ENCODE data around the gene CHRNE. TPM values are rescaled to one million over a fixed set of nuclear protein-coding genes. Genes with fewer than 3 reads are reported as not detected.

The CHRNE gene
- total RNA-seq, 4 donors from 2014 or later = 0.13 to 1.2 (median 0.63) TPM; not detected in 1

GRCh38 chr17:4944163-4944553 is 41.3 kb upstream of the CHRNE start:
- H3K9me3 ChIP-seq = peaks cover 0 to 2% (median 0%) of the 10 kb centered on the region in 4 donors
- TF ChIP-seq POLR2A (IDR thresholded peaks at IDR 0.05; ENCODE audit: low read depth) = no peak
- TF ChIP-seq EP300 (IDR thresholded peaks at IDR 0.05) = no peak
- no peak for TF ChIP-seq CTCF (IDR thresholded peaks at IDR 0.05)
- TF ChIP-seq POLR2AphosphoS5 (IDR thresholded peaks at IDR 0.05) = no peak
- peak overlapping the region; percentile 94 to 100 (median 98) for H3K27ac ChIP-seq (replicated peaks in 1 of 4)
- no peak for DNase-seq (ENCODE audit: extremely low spot score)
- no peaks in the 10 kb centered on the region for H3K27me3 ChIP-seq
- H3K36me3 ChIP-seq = peaks cover 17 to 57% (median 50%) of the 10 kb centered on the region in 4 donors
- 30% methylated on average over 3 of the region's 3 CpGs for WGBS
- peaks cover 40 to 76% (median 68%) of the 10 kb centered on the region in 4 donors for H3K4me1 ChIP-seq
- intact Hi-C loops (cut with DNase I) = no loop called here
- no peak overlapping the region for H3K4me3 ChIP-seq

GRCh38 chr17:4942760-4943508 is 40.0 kb upstream of the CHRNE start:
- H3K4me1 ChIP-seq = peaks cover 52 to 85% (median 77%) of the 10 kb centered on the region in 4 donors
- TF ChIP-seq CTCF (IDR thresholded peaks at IDR 0.05) (no peak), POLR2AphosphoS5 (IDR thresholded peaks at IDR 0.05) (no peak), EP300 (IDR thresholded peaks at IDR 0.05) (no peak), POLR2A (IDR thresholded peaks at IDR 0.05; ENCODE audit: low read depth) (no peak)

GRCh38 chr17:4941319-4941610 is 38.4 kb upstream of the CHRNE start:
- no peaks in the 10 kb centered on the region for H3K27me3 ChIP-seq
- TF ChIP-seq POLR2AphosphoS5 (IDR thresholded peaks at IDR 0.05) (no peak), POLR2A (IDR thresholded peaks at IDR 0.05; ENCODE audit: low read depth) (no peak), EP300 (IDR thresholded peaks at IDR 0.05) (no peak), CTCF (IDR thresholded peaks at IDR 0.05) (no peak)
- no peaks in the 10 kb centered on the region for H3K9me3 ChIP-seq
- peak overlapping the region; percentile 91 to 97 (median 94) for H3K27ac ChIP-seq (replicated peaks in 1 of 4)
- H3K4me1 ChIP-seq = peaks cover 49 to 82% (median 75%) of the 10 kb centered on the region in 4 donors
- peak overlapping the region; percentile 77 to 87 (median 78) for H3K4me3 ChIP-seq
- WGBS = 63% methylated on average over 4 of the region's 4 CpGs
- intact Hi-C loops (cut with DNase I) = no loop called here
- peaks cover 30 to 68% (median 64%) of the 10 kb centered on the region in 4 donors for H3K36me3 ChIP-seq
- no peak for DNase-seq (ENCODE audit: extremely low spot score)

More at GRCh38 chr17:4942760-4943508, 40.0 kb upstream of the CHRNE start:
- no peaks in the 10 kb centered on the region for H3K9me3 ChIP-seq
- WGBS = 64% methylated on average over 13 of the region's 13 CpGs
- no peak for DNase-seq (ENCODE audit: extremely low spot score)
- no peak overlapping the region for H3K4me3 ChIP-seq
- H3K27ac ChIP-seq (replicated peaks in 1 of 4) = peak overlapping the region in 3 of 4 donors; percentile 94 to 99 (median 97)
- intact Hi-C loops (cut with DNase I) = no loop called here
- H3K36me3 ChIP-seq = peaks cover 21 to 59% (median 55%) of the 10 kb centered on the region in 4 donors
- no peaks in the 10 kb centered on the region for H3K27me3 ChIP-seq

- TF ChIP-seq POLR2A (IDR thresholded peaks at IDR 0.05; ENCODE audit: low read depth) (no peak), EP300 (IDR thresholded peaks at IDR 0.05) (no peak), POLR2AphosphoS5 (IDR thresholded peaks at IDR 0.05) (no peak), CTCF (IDR thresholded peaks at IDR 0.05) (no peak)
- H3K27me3 ChIP-seq = no peaks in the 10 kb centered on the region
- peaks cover 44 to 76% (median 70%) of the 10 kb centered on the region in 4 donors for H3K4me1 ChIP-seq
- H3K9me3 ChIP-seq = no peaks in the 10 kb centered on the region
- WGBS = under 1% methylated on average over 29 of the region's 29 CpGs
- intact Hi-C loops (cut with DNase I) = no loop called here
- H3K36me3 ChIP-seq = peaks cover 30 to 68% (median 62%) of the 10 kb centered on the region in 4 donors
- peak overlapping the region; percentile 77 to 87 (median 78) for H3K4me3 ChIP-seq
- peak overlapping the region; percentile 91 to 97 (median 94) for H3K27ac ChIP-seq (replicated peaks in 1 of 4)
- no peak for DNase-seq (ENCODE audit: extremely low spot score)
These were observed 37.8 kb upstream of the CHRNE start for GRCh38 chr17:4940555-4941318.

Measured in esophagus muscularis mucosa (tissue), 4 donors.